Panc1 (cell line): Measurements from ENCODE around the gene HSP90AB1. TPM values are rescaled to one million over a fixed set of nuclear protein-coding genes. Genes with fewer than 3 reads are reported as not detected.

Experiments
- ATAC-seq: fragments of 200-7000 bp; cut with Tn5 transposase; 2 replicates; pipeline ENCODE4 v1.9.1; 2020; ENCODE audit warnings: mild to moderate bottlenecking, moderate library complexity
- BruUV-seq: library from RNA; stranded (reverse); fragments of 400-500 nt; replicated peaks from 2 replicates; lab custom pipeline; 2021; lab: Mats Ljungman, UMichigan
- CTCF ChIA-PET: fragments of 300-600 bp; sonication (Branson Sonifier 250); formaldehyde crosslinking; loops from one replicate; lab custom pipeline; 2022; ENCODE audit warnings: antibody characterized with exemption; lab: Charles Lee
- POLR2A ChIA-PET: fragments of 300-600 bp; sonication (Branson Sonifier 250); formaldehyde crosslinking; loops from one replicate; lab custom pipeline; 2022; ENCODE audit warnings: antibody characterized with exemption; lab: Charles Lee
- DNase-seq: peaks from one replicate; pipeline ENCODE4 v3.0.0-alpha.2; 2010; ENCODE audit warnings: low read depth, low spot score
- H3K27ac ChIP-seq: 2 replicates; pipeline ENCODE4 v1.5.1; 2011; ENCODE audit warnings: mild to moderate bottlenecking, low read length, inconsistent platforms
- H3K27me3 ChIP-seq: fragments of 200-500 bp; sonication (Bioruptor generic); 2 replicates; pipeline ENCODE4 v1.6.0; 2014; ENCODE audit warnings: low read length, inconsistent platforms; ENCODE audit not compliant: control insufficient read depth, insufficient read depth
- H3K36me3 ChIP-seq: fragments of 200-500 bp; sonication (Bioruptor generic); 2 replicates; pipeline ENCODE4 v1.5.1; 2014; ENCODE audit warnings: inconsistent platforms, mild to moderate bottlenecking, low read length, moderate library complexity; ENCODE audit not compliant: control insufficient read depth, insufficient read depth
- H3K4me1 ChIP-seq: 2 replicates; pipeline ENCODE4 v1.5.1; 2011; ENCODE audit warnings: inconsistent platforms, mild to moderate bottlenecking, low read length, moderate library complexity; ENCODE audit not compliant: control insufficient read depth, insufficient read depth
- H3K4me3 ChIP-seq, 2 experiments: 2 replicates each; pipeline ENCODE4 v1.5.1; 2011 to 2012; ENCODE audit warnings: low read depth in 2 of 2, low read length in 2 of 2, mild to moderate bottlenecking in 2 of 2, inconsistent platforms in 1 of 2, moderate library complexity in 1 of 2
- H3K9me3 ChIP-seq: fragments of 200-500 bp; sonication (Bioruptor generic); 2 replicates; pipeline ENCODE4 v1.5.1; 2014; ENCODE audit warnings: low read depth, mild to moderate bottlenecking, inconsistent platforms, low read length, moderate library complexity; ENCODE audit not compliant: control insufficient read depth, insufficient read depth
- CTCF ChIP-seq: fragments of 450-650 bp; IDR thresholded peaks from 2 replicates; pipeline ENCODE4 v1.5.1; 2017; ENCODE audit warnings: mild to moderate bottlenecking
- POLR2AphosphoS5 ChIP-seq: IDR thresholded peaks from 2 replicates; pipeline ENCODE4 v1.6.1; 2012; ENCODE audit warnings: mild to moderate bottlenecking, low read depth, low read length, moderate library complexity
- SIN3A ChIP-seq: IDR thresholded peaks from 2 replicates; pipeline ENCODE4 v1.6.1; 2012; ENCODE audit warnings: low read depth, mild to moderate bottlenecking, low read length, moderate library complexity, borderline replicate concordance; ENCODE audit not compliant: insufficient read depth
- TCF7L2 ChIP-seq: IDR thresholded peaks from 2 replicates; pipeline ENCODE4 v1.6.1; 2011; ENCODE audit warnings: mild to moderate bottlenecking, low read depth, low read length, inconsistent platforms
- in situ Hi-C: cut with HindIII; loops from 2 replicates; pipeline ENCODE4 v1.10.0; 2016; ENCODE audit warnings: low sequenced_read_pairs, low pct_unique_long_range_greater_than_20kb
- intact Hi-C: fragments of 100-400 bp; cut with micrococcal nuclease; formaldehyde crosslinking; loops from one replicate; pipeline ENCODE4 v1.10.0; 2022; ENCODE audit not compliant: unreplicated experiment
- total RNA-seq: library from RNA; stranded (reverse); gene quantifications from one replicate; pipeline ENCODE4 v1.2.1, GENCODE V29; 2021; ENCODE audit not compliant: unreplicated experiment
- TF ChIP-seq, protein P1 (sequence below), 2 experiments: IDR thresholded peaks; 2 replicates each; pipeline ENCODE4 v1.6.1; 2011 to 2012; ENCODE audit warnings: low read depth in 2 of 2, control low read depth in 1 of 2, low read length in 1 of 2, mild to moderate bottlenecking in 1 of 2, moderate library complexity in 1 of 2; ENCODE audit not compliant: insufficient read depth in 1 of 2

HSP90AB1 gene
- total RNA-seq, 1 experiment from 2014 or later = 1,253 TPM

DNA sequence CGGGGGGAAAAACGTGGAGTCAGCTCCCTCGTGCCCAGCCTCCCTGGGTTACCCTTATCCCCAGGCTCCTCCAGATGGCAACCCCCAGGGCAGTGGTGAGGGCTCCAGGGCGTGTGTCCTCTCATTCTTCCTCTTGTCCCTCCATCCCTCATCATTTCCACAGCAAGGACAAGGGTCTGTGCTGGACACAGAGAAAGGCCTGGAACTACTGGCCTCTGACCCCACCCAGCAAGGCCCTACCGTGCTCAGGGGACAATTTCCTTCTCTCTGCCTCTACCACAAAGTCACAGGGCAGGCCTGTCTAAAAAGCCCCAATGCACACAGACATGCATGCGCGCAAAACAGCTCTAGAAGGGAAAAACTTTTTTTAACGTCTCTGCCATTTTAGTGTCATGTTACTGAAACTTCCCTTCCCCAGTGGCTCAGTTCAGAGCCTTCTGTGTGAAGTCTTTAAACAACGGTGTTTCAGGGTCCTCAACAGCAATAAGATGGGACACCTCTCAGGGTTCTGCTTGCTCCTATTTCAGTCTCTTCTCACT is 11.5 kb downstream of the HSP90AB1 start:
- in situ Hi-C loops = no loop called here
- POLR2A ChIA-PET = no interaction called here
- peaks cover 48% of the 10 kb centered on the region for H3K4me1 ChIP-seq
- TF ChIP-seq, protein P1, sequence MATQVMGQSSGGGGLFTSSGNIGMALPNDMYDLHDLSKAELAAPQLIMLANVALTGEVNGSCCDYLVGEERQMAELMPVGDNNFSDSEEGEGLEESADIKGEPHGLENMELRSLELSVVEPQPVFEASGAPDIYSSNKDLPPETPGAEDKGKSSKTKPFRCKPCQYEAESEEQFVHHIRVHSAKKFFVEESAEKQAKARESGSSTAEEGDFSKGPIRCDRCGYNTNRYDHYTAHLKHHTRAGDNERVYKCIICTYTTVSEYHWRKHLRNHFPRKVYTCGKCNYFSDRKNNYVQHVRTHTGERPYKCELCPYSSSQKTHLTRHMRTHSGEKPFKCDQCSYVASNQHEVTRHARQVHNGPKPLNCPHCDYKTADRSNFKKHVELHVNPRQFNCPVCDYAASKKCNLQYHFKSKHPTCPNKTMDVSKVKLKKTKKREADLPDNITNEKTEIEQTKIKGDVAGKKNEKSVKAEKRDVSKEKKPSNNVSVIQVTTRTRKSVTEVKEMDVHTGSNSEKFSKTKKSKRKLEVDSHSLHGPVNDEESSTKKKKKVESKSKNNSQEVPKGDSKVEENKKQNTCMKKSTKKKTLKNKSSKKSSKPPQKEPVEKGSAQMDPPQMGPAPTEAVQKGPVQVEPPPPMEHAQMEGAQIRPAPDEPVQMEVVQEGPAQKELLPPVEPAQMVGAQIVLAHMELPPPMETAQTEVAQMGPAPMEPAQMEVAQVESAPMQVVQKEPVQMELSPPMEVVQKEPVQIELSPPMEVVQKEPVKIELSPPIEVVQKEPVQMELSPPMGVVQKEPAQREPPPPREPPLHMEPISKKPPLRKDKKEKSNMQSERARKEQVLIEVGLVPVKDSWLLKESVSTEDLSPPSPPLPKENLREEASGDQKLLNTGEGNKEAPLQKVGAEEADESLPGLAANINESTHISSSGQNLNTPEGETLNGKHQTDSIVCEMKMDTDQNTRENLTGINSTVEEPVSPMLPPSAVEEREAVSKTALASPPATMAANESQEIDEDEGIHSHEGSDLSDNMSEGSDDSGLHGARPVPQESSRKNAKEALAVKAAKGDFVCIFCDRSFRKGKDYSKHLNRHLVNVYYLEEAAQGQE (IDR thresholded peaks at IDR 0.05; ENCODE audit: insufficient read depth in 1 of 2, low read depth in 2 of 2, low read length in 1 of 2) = no peak
- TF ChIP-seq POLR2AphosphoS5 (no peak), CTCF (no peak), SIN3A (no peak), TCF7L2 (no peak)
- intact Hi-C loops = loop anchor here (10.0 kb wide), 1 partner anchor 164 kb away; no protein-coding TSS in a partner anchor
- BruUV-seq = no TSS peak
- ATAC-seq (no peak), DNase-seq (no peak)
- peak overlapping the region; percentile 79 for H3K27ac ChIP-seq
- H3K27me3 ChIP-seq = no peaks in the 10 kb centered on the region
- H3K4me3 ChIP-seq = no peak overlapping the region
- H3K9me3 ChIP-seq = no peaks in the 10 kb centered on the region
- H3K36me3 ChIP-seq = peaks cover 9% of the 10 kb centered on the region
- CTCF ChIA-PET = no interaction called here

DNA sequence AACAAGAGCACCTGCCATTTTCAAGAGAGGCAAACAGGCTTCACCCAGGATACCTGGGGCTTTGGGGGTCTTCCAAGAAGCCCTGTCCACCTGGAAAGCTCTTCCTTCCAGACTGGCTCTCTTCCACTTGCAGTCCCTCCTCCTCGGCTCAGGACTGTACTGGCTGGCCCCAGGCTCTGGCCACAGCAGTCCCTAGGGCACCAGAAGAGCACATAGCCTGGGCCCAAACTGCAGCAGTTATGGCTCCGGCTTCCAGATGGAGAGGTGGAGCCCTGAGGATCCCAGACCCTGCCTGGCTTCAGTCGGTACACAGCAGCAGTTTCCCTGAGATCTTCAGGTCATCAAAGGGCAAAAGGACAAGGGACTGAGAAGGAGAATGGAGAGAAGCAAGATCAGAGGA is 12.0 kb downstream of the HSP90AB1 start:
- BruUV-seq = no TSS peak
- Histone ChIP-seq H3K4me3 (no peak overlapping the region), H3K4me1 (peaks cover 49% of the 10 kb centered on the region), H3K9me3 (no peaks in the 10 kb centered on the region), H3K27ac (peak overlapping the region; percentile 79; the same call in 1 of the 2 replicates), H3K27me3 (no peaks in the 10 kb centered on the region), H3K36me3 (peaks cover 5% of the 10 kb centered on the region)
- ATAC-seq (no peak), DNase-seq (no peak)
- CTCF ChIA-PET = no interaction called here
- TF ChIP-seq POLR2AphosphoS5 = no peak
- TF ChIP-seq TCF7L2 = no peak
- TF ChIP-seq, protein P1 (IDR thresholded peaks at IDR 0.05; ENCODE audit: insufficient read depth in 1 of 2, low read depth in 2 of 2, low read length in 1 of 2) = no peak
- no peak for TF ChIP-seq CTCF
- no peak for TF ChIP-seq SIN3A
- POLR2A ChIA-PET = no interaction called here
- in situ Hi-C loops (no loop called here), intact Hi-C loops (loop anchor here (10.0 kb wide), 1 partner anchor 164 kb away; no protein-coding TSS in a partner anchor)
